Vagina (tissue), 2 donors: ENCODE data around the gene SNCA. TPM values are rescaled to one million over a fixed set of nuclear protein-coding genes. Genes with fewer than 3 reads are reported as not detected.

Experiments
- DNase-seq, 2 donors: peaks; one replicate each; pipeline ENCODE4 v3.0.0-alpha.2; 2017; ENCODE audit errors: extremely low spot score in 2 of 2
- H3K27ac ChIP-seq: fragments of 200-600 bp; sonication (generic); one replicate; pipeline ENCODE4 v1.5.1; 2019
- H3K27me3 ChIP-seq: fragments of 200-600 bp; sonication (generic); one replicate; pipeline ENCODE4 v1.5.1; 2019
- H3K36me3 ChIP-seq, 2 donors: fragments of 200-600 bp; sonication (generic); one replicate each; pipeline ENCODE4 v1.5.1; 2017 to 2019
- H3K4me1 ChIP-seq: fragments of 200-600 bp; sonication (generic); one replicate; pipeline ENCODE4 v1.5.1; 2019
- H3K4me3 ChIP-seq, 2 donors: fragments of 200-600 bp; sonication (generic); 1 replicate in 1 of 2; 2 replicates in 1 of 2; pipeline ENCODE4 v1.5.1; 2016 to 2019
- H3K9me3 ChIP-seq: fragments of 200-600 bp; sonication (generic); one replicate; pipeline ENCODE4 v1.5.1; 2019
- CTCF ChIP-seq, 3 experiments: fragments of 450-650 bp in 2 of 3; fragments of 200-600 bp in 1 of 3; sonication (generic) in 1 of 3; IDR thresholded peaks; one replicate each; pipeline ENCODE4 v1.5.1; 2017 to 2019; ENCODE audit warnings: antibody characterized with exemption in 3 of 3, mild to moderate bottlenecking in 2 of 3, moderate library complexity in 2 of 3
- POLR2A ChIP-seq, 2 donors: fragments of 450-650 bp; IDR thresholded peaks; one replicate each; pipeline ENCODE4 v1.6.1; 2017; ENCODE audit warnings: antibody characterized with exemption in 2 of 2, mild to moderate bottlenecking in 2 of 2, moderate library complexity in 2 of 2
- POLR2AphosphoS5 ChIP-seq, 2 donors: sonication (generic); formaldehyde crosslinking; IDR thresholded peaks; one replicate each; pipeline ENCODE4 v1.9.0; 2017; ENCODE audit warnings: antibody characterized with exemption in 2 of 2, mild to moderate bottlenecking in 2 of 2, low read depth in 1 of 2; ENCODE audit not compliant: insufficient read depth in 1 of 2
- intact Hi-C: fragments of 100-400 bp; cut with DNase I; formaldehyde crosslinking; loops from one replicate; pipeline ENCODE4 v1.15.1; 2023
- total RNA-seq: library from RNA; depleted of rRNA; stranded (reverse); fragments of >200 nt; gene quantifications from one replicate; pipeline ENCODE4 v1.2.3, GENCODE V29; 2016

SNCA gene
- total RNA-seq, 1 donor from 2014 or later: 27.3 TPM

DNA sequence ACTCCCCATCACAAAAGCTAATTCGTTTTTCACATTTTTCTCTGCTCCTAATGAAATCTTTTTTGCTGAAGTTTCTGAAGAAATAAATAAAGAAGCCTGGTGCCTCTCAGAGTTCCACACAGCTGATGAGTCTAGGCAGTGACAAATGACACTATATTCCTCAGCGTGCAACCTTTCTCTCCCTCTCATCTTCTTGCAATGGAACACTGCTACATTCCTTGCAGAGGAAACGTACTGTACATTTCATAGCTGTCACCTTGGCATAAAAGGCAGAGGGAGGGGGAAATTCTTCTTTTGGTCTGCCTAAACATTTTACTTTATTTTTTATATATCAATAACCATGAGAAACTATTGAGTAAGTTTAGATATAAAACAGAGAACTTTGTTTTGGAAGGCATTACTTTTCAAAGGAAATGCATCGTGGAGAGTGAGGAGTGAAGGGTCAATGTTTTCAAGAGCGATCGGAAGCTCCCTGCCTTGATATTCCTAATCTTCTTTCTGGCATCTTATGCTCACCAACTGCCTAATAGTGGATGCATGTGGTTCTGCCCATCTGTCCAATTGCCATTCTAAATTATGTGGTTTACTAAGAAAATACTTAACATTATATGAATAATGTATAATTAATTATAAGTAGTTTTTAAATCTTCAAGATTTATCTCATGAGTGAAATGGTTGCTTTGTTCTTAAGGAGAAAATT, 29.4 kb downstream of the SNCA start:
- no peak overlapping the region for H3K4me3 ChIP-seq
- no peaks in the 10 kb centered on the region for H3K27me3 ChIP-seq
- DNase-seq: no peak
- H3K9me3 ChIP-seq: no peaks in the 10 kb centered on the region
- no peak overlapping the region for H3K27ac ChIP-seq
- no peaks in the 10 kb centered on the region for H3K4me1 ChIP-seq
- no peak for TF ChIP-seq POLR2A (IDR thresholded peaks at IDR 0.05)
- no peak for TF ChIP-seq POLR2AphosphoS5 (IDR thresholded peaks at IDR 0.05; ENCODE audit: insufficient read depth in 1 of 2, low read depth in 1 of 2)
- no peak for TF ChIP-seq CTCF (IDR thresholded peaks at IDR 0.05)
- H3K36me3 ChIP-seq: no peaks in the 10 kb centered on the region
- intact Hi-C loops: no loop called here

DNA sequence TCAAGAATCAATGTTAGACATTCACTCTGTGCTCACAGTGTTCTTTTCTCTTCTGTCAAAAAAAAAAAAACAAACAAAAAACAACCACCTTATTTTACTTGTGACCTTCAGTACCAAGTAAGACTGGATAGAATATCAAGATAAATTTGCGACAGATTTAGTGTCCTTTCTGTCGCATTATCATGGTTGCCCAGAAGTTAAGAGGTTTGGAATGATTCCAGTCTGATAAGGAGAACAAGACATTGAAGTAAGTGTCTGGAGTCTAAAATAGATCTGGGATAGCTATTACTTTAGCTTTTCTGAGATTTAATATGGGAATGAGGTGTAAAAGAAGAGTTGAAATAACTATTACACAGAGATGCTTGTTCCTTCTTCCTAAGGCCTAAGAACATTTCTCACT, 31.7 kb downstream of the SNCA start:
- Histone ChIP-seq H3K9me3 (no peaks in the 10 kb centered on the region), H3K27me3 (no peaks in the 10 kb centered on the region), H3K4me1 (no peaks in the 10 kb centered on the region), H3K27ac (no peak overlapping the region), H3K36me3 (no peaks in the 10 kb centered on the region), H3K4me3 (no peak overlapping the region)
- TF ChIP-seq CTCF (IDR thresholded peaks at IDR 0.05): no peak
- TF ChIP-seq POLR2AphosphoS5 (IDR thresholded peaks at IDR 0.05; ENCODE audit: insufficient read depth in 1 of 2, low read depth in 1 of 2): no peak
- TF ChIP-seq POLR2A (IDR thresholded peaks at IDR 0.05): no peak
- DNase-seq: no peak
- intact Hi-C loops: no loop called here

DNA sequence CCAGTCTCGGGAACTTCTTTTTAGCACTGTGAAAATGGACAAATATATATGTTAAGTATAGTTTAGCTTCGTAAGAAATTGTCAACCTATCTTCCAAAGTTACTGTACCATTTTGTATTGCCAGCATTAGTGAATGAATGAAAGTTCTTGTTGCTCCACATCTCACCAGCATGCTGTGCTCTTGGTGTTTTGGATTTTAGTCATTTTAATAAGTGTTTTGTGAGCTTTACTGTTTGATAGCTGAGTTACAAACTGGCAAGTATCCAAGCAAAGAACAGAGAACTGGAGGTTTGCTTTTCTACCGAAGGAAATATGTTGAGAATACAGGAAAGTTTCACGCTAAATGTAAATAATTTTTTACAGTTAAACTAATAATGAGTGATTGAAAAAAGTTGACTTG, 33.0 kb downstream of the SNCA start:
- no peaks in the 10 kb centered on the region for H3K9me3 ChIP-seq
- TF ChIP-seq CTCF (IDR thresholded peaks at IDR 0.05) (no peak), POLR2A (IDR thresholded peaks at IDR 0.05) (no peak)
- H3K4me1 ChIP-seq: no peaks in the 10 kb centered on the region
- no peaks in the 10 kb centered on the region for H3K36me3 ChIP-seq
- no peak for DNase-seq
- intact Hi-C loops: no loop called here
- no peak overlapping the region for H3K4me3 ChIP-seq
- no peaks in the 10 kb centered on the region for H3K27me3 ChIP-seq
- no peak overlapping the region for H3K27ac ChIP-seq

DNA sequence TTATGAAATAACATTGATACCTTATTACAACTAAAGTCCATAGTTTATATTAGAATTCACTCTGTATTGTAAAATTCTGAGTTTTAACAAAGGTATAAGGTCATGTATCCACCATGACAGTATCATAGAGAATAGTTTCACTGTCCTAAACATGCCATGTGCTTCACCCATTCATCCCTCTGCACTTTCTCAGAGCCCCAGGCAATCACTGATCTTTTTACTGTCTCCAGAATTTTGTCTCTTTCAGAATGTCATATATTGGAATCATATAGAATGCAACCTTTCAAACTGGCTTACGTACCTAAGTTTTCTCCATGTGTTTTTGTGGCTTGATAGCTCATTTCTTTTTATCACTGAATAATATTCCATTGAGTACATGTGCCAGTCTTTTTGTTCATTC, 33.9 kb downstream of the SNCA start:
- DNase-seq: no peak
- H3K9me3 ChIP-seq: no peaks in the 10 kb centered on the region
- TF ChIP-seq POLR2A (IDR thresholded peaks at IDR 0.05) (no peak), POLR2AphosphoS5 (IDR thresholded peaks at IDR 0.05; ENCODE audit: insufficient read depth in 1 of 2, low read depth in 1 of 2) (no peak), CTCF (IDR thresholded peaks at IDR 0.05) (no peak)
- H3K4me3 ChIP-seq: no peak overlapping the region
- no peaks in the 10 kb centered on the region for H3K27me3 ChIP-seq
- intact Hi-C loops: no loop called here
- no peaks in the 10 kb centered on the region for H3K36me3 ChIP-seq
- no peaks in the 10 kb centered on the region for H3K4me1 ChIP-seq
- no peak overlapping the region for H3K27ac ChIP-seq

GRCh38 chr4:89800527-89801103, 36.3 kb downstream of the SNCA start:
- no peaks in the 10 kb centered on the region for H3K9me3 ChIP-seq
- no peak for DNase-seq
- H3K27ac ChIP-seq: no peak overlapping the region
- TF ChIP-seq CTCF (IDR thresholded peaks at IDR 0.05) (no peak), POLR2A (IDR thresholded peaks at IDR 0.05) (no peak), POLR2AphosphoS5 (IDR thresholded peaks at IDR 0.05; ENCODE audit: insufficient read depth in 1 of 2, low read depth in 1 of 2) (no peak)
- no peak overlapping the region for H3K4me3 ChIP-seq
- no peaks in the 10 kb centered on the region for H3K4me1 ChIP-seq
- no peaks in the 10 kb centered on the region for H3K36me3 ChIP-seq
- intact Hi-C loops: no loop called here
- H3K27me3 ChIP-seq: no peaks in the 10 kb centered on the region
